ENCODE results near the gene SZT2.

DNA sequence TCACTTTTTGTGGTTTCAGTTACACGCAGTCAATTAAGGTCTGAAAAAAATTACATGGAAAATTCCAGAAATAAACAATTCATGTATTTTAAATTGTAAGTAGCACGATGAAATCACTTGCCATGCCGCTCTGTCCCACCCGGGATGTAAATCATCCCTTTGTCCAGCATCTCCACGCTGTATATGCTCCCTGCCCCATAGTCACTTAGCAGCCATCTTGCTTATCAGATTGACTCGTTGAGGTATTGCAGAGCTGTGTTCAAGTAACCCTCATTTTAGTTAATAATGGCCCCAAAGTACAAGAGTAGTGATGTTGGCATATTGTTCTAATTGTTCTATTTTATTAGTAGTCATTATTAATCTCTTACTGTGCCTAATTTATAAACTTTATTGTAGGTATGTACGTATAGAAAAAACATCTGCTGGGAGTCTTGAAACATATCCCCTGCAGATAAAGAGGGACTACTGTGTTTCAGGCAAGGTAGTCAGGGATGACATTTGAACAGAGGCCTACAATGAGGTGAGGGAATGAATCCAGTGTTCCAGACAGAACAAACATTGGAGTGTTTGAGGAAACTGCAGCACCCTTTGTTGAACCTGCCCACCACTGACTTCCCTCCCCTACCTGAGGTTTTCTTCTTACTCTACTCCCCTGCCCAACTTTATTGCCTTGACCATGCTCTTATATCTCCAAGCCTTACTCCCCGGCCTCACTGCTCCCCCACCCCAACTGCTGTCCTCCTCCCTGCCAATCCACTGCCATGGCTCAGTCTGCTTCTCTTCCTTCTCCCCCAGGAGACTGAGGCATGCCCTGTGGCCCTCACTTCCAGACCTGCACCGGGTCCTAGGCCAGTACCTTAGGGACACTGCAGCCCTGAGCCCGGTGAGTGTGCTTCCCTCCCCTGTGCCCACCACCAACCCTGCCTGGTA, 38.0 kb upstream of the SZT2 start:
- TF ChIP-seq, protein P1, sequence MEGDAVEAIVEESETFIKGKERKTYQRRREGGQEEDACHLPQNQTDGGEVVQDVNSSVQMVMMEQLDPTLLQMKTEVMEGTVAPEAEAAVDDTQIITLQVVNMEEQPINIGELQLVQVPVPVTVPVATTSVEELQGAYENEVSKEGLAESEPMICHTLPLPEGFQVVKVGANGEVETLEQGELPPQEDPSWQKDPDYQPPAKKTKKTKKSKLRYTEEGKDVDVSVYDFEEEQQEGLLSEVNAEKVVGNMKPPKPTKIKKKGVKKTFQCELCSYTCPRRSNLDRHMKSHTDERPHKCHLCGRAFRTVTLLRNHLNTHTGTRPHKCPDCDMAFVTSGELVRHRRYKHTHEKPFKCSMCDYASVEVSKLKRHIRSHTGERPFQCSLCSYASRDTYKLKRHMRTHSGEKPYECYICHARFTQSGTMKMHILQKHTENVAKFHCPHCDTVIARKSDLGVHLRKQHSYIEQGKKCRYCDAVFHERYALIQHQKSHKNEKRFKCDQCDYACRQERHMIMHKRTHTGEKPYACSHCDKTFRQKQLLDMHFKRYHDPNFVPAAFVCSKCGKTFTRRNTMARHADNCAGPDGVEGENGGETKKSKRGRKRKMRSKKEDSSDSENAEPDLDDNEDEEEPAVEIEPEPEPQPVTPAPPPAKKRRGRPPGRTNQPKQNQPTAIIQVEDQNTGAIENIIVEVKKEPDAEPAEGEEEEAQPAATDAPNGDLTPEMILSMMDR (conservative IDR thresholded peaks at IDR 0.05) = no peak
- TF ChIP-seq EZH2 (IDR thresholded peaks at IDR 0.05; ENCODE audit: low read depth) = no peak
